A549 (cell line): ENCODE results near the gene IMP4. TPM values are rescaled to one million over a fixed set of nuclear protein-coding genes. Genes with fewer than 3 reads are reported as not detected.

Experiments
- ATAC-seq, 2 experiments: fragments of 200-7000 bp in 1 of 2; fragments of >200 bp in 1 of 2; cut with Nextera tagmentation in 1 of 2; cut with Tn5 transposase in 1 of 2; 3 replicates each; pipeline versions ENCODE4 v1.8.0 to v1.9.1; 2018 to 2020; ENCODE audit warnings: mild to moderate bottlenecking in 1 of 2, moderate library complexity in 1 of 2
- CTCF ChIA-PET: fragments of 300-600 bp; sonication (Branson Sonifier 250); formaldehyde crosslinking; extraction: SDS; loops from one replicate; lab custom pipeline; 2021; ENCODE audit warnings: antibody characterized with exemption, inconsistent platforms; lab: Yijun Ruan, JAX
- POLR2A ChIA-PET: fragments of 350-600 bp; formaldehyde crosslinking; extraction: SDS; loops from one replicate; lab custom pipeline; 2021; ENCODE audit warnings: antibody characterized with exemption, inconsistent platforms; lab: Yijun Ruan, JAX
- DNase-seq, 2 experiments: peaks; one replicate each; pipeline versions ENCODE4 v3.0.0 to v3.0.0-alpha.2; 2011 to 2016; ENCODE audit warnings: low read depth in 1 of 2, low spot score in 1 of 2
- FAIRE-seq: peaks from 2 replicates; lab custom pipeline; 2011; peaks lifted over from hg19 to GRCh38; lab: Jason Lieb, UNC
- H3K27ac ChIP-seq, 2 experiments: fragments of >200 bp; sonication (Bioruptor Twin); formaldehyde crosslinking; 3 replicates each; pipeline ENCODE4 v1.5.1; 2016 to 2017
- H3K4me1 ChIP-seq: fragments of >200 bp; sonication (Bioruptor Twin); formaldehyde crosslinking; 3 replicates; pipeline ENCODE4 v1.6.1; 2016
- H3K4me2 ChIP-seq: fragments of >200 bp; sonication (Bioruptor Twin); formaldehyde crosslinking; 3 replicates; pipeline ENCODE4 v1.6.1; 2016
- H3K4me3 ChIP-seq: fragments of >200 bp; sonication (Bioruptor Twin); formaldehyde crosslinking; 3 replicates; pipeline ENCODE4 v1.5.1; 2016
- H3K9me3 ChIP-seq: fragments of >200 bp; sonication (Bioruptor Twin); formaldehyde crosslinking; 3 replicates; pipeline ENCODE4 v1.6.1; 2016
- ATOH8 ChIP-seq: fragments of 250-450 bp; sonication (Bioruptor Pico); IDR thresholded peaks from 2 replicates; pipeline ENCODE4 v1.5.0; 2020; ENCODE audit warnings: low read depth, mild to moderate bottlenecking, moderate library complexity
- BHLHE40 ChIP-seq: IDR thresholded peaks from 2 replicates; pipeline ENCODE4 v1.6.1; 2012; ENCODE audit warnings: low read depth, low read length, inconsistent platforms
- CHD2 ChIP-seq: fragments of 150-350 bp; IDR thresholded peaks from 2 replicates; pipeline ENCODE4 v1.6.1; 2014; ENCODE audit warnings: low read length; ENCODE audit not compliant: partially characterized antibody
- CHD4 ChIP-seq: fragments of 200-600 bp; sonication (generic); IDR thresholded peaks from 2 replicates; pipeline ENCODE4 v1.6.1; 2016; ENCODE audit warnings: antibody characterized with exemption, mild to moderate bottlenecking, borderline replicate concordance
- E2F6 ChIP-seq: IDR thresholded peaks from 2 replicates; pipeline ENCODE4 v1.6.1; 2012; ENCODE audit warnings: low read depth, borderline replicate concordance
- EP300 ChIP-seq, 2 experiments: fragments of >200 bp; sonication (Bioruptor Twin); formaldehyde crosslinking; IDR thresholded peaks; 2 replicates in 1 of 2; 3 replicates in 1 of 2; pipeline ENCODE4 v1.6.1; 2016 to 2017
- FOSL2 ChIP-seq, 2 experiments: fragments of 450-650 bp in 1 of 2; fragments of >200 bp in 1 of 2; sonication (Bioruptor Twin) in 1 of 2; formaldehyde crosslinking; IDR thresholded peaks; 2 replicates each; pipeline versions ENCODE4 v1.5.0 to v1.6.1; 2016 to 2020; ENCODE audit warnings: mild to moderate bottlenecking in 1 of 2, moderate library complexity in 1 of 2
- FOXS1 ChIP-seq: fragments of 250-450 bp; sonication (Bioruptor Pico); IDR thresholded peaks from 2 replicates; pipeline ENCODE4 v1.5.0; 2020; ENCODE audit warnings: mild to moderate bottlenecking, moderate library complexity
- GATA3 ChIP-seq: IDR thresholded peaks from 2 replicates; pipeline ENCODE4 v1.6.1; 2012; ENCODE audit warnings: borderline replicate concordance
- HDAC2 ChIP-seq: fragments of 200-600 bp; sonication (generic); IDR thresholded peaks from 2 replicates; pipeline ENCODE4 v1.6.1; 2016
- HEYL ChIP-seq: fragments of 250-450 bp; sonication (Bioruptor Pico); IDR thresholded peaks from 2 replicates; pipeline ENCODE4 v1.8.0; 2021; ENCODE audit warnings: mild to moderate bottlenecking, moderate library complexity
- HOXB13 ChIP-seq: fragments of 250-450 bp; sonication (Bioruptor Pico); IDR thresholded peaks from 2 replicates; pipeline ENCODE4 v1.5.0; 2020; ENCODE audit warnings: low read depth, mild to moderate bottlenecking, moderate library complexity
- HOXB5 ChIP-seq: fragments of 250-450 bp; sonication (Bioruptor Pico); IDR thresholded peaks from 2 replicates; pipeline ENCODE4 v1.5.0; 2020; ENCODE audit warnings: mild to moderate bottlenecking, moderate library complexity
- JUNB ChIP-seq: fragments of >200 bp; sonication (Bioruptor Twin); formaldehyde crosslinking; IDR thresholded peaks from 2 replicates; pipeline ENCODE4 v1.6.1; 2016
- KDM1A ChIP-seq: fragments of 200-600 bp; sonication (generic); IDR thresholded peaks from 2 replicates; pipeline ENCODE4 v1.6.1; 2016; ENCODE audit warnings: low read depth, mild to moderate bottlenecking
- MAZ ChIP-seq: fragments of 150-350 bp; IDR thresholded peaks from 2 replicates; pipeline ENCODE4 v1.6.1; 2014; ENCODE audit warnings: antibody characterized with exemption, low read depth, low read length, borderline replicate concordance
- MYC ChIP-seq: IDR thresholded peaks from 2 replicates; pipeline ENCODE4 v1.6.1; 2012; ENCODE audit warnings: mild to moderate bottlenecking, inconsistent platforms, low read length, improper control_type of control experiment, borderline replicate concordance
- NFE2L2 ChIP-seq: fragments of 150-350 bp; conservative IDR thresholded peaks from 2 replicates; pipeline ENCODE4 v1.6.1; 2014; ENCODE audit warnings: low read length
- NPAS2 ChIP-seq: fragments of 250-450 bp; sonication (Bioruptor Pico); IDR thresholded peaks from 2 replicates; pipeline ENCODE4 v1.8.0; 2022; ENCODE audit warnings: mild to moderate bottlenecking, moderate library complexity, borderline replicate concordance
- NR3C1 ChIP-seq: fragments of >200 bp; sonication (Bioruptor Twin); formaldehyde crosslinking; IDR thresholded peaks from 3 replicates; pipeline ENCODE4 v1.6.1; 2017
- PHF8 ChIP-seq: fragments of 200-600 bp; sonication (generic); IDR thresholded peaks from 2 replicates; pipeline ENCODE4 v1.6.1; 2016; ENCODE audit warnings: low read depth, mild to moderate bottlenecking, antibody characterized with exemption, moderate library complexity, borderline replicate concordance
- RAD21 ChIP-seq, 2 experiments: fragments of >200 bp in 1 of 2; sonication (Bioruptor Twin) in 1 of 2; formaldehyde crosslinking in 1 of 2; IDR thresholded peaks in 1 of 2; conservative IDR thresholded peaks in 1 of 2; 2 replicates in 1 of 2; 3 replicates in 1 of 2; pipeline ENCODE4 v1.6.1; 2012 to 2018; ENCODE audit warnings: inconsistent platforms in 1 of 2
- RCOR1 ChIP-seq: fragments of 150-350 bp; IDR thresholded peaks from 2 replicates; pipeline ENCODE4 v1.6.1; 2014; ENCODE audit warnings: antibody characterized with exemption, low read length, low read depth
- REST ChIP-seq: fragments of 200-600 bp; sonication (generic); IDR thresholded peaks from 2 replicates; pipeline ENCODE4 v1.6.1; 2016; ENCODE audit warnings: antibody characterized with exemption, mild to moderate bottlenecking, moderate library complexity
- ZC3H11A ChIP-seq: fragments of 450-650 bp; IDR thresholded peaks from 2 replicates; pipeline ENCODE4 v1.6.1; 2014; ENCODE audit warnings: antibody characterized with exemption, mild to moderate bottlenecking
- ZNF302 ChIP-seq: fragments of 250-450 bp; sonication (Bioruptor Pico); IDR thresholded peaks from 2 replicates; pipeline ENCODE4 v1.9.0; 2021; ENCODE audit warnings: inconsistent platforms, mild to moderate bottlenecking, moderate library complexity
- ZSCAN20 ChIP-seq: fragments of 250-450 bp; sonication (Bioruptor Pico); IDR thresholded peaks from 2 replicates; pipeline ENCODE4 v1.8.0; 2022; ENCODE audit warnings: mild to moderate bottlenecking, moderate library complexity
- WGBS: methylation state at CpG from one replicate; pipeline ENCODE4 v1.1.6; 2017; ENCODE audit errors: missing lambda C conversion rate; 5-methylcytosine and 5-hydroxymethylcytosine counted together
- polyA minus RNA-seq: library from RNA; depleted of rRNA, polyadenylated mRNA; stranded (reverse); fragments of >200 nt; gene quantifications from 2 replicates; pipeline ENCODE4 v1.2.3, GENCODE V29; 2011; rRNA and poly(A)+ RNA removed
- polyA plus RNA-seq, 4 experiments: library from polyadenylated mRNA; depleted of rRNA in 3 of 4; stranded (reverse); fragments of >200 nt; fragmentation: RNase III in 1 of 4; extraction: RNeasy Plus Mini Kit Qiagen cat#74134 plus additional on column Dnase treatment in 1 of 4; gene quantifications; 2 replicates in 3 of 4; 3 replicates in 1 of 4; pipeline ENCODE4 v1.2.3, GENCODE V29; 2011 to 2017
- TF ChIP-seq, protein P1 (sequence below): IDR thresholded peaks from 2 replicates; pipeline ENCODE4 v1.6.1; 2012
- TF ChIP-seq, protein P2 (sequence below): fragments of >200 bp; sonication (Bioruptor Twin); formaldehyde crosslinking; IDR thresholded peaks from 2 replicates; pipeline ENCODE4 v1.6.1; 2016
- TF ChIP-seq, protein P3 (sequence below): fragments of 150-350 bp; IDR thresholded peaks from 2 replicates; pipeline ENCODE4 v1.6.1; 2014; ENCODE audit warnings: low read depth, mild to moderate bottlenecking, low read length

The IMP4 gene, protein sequence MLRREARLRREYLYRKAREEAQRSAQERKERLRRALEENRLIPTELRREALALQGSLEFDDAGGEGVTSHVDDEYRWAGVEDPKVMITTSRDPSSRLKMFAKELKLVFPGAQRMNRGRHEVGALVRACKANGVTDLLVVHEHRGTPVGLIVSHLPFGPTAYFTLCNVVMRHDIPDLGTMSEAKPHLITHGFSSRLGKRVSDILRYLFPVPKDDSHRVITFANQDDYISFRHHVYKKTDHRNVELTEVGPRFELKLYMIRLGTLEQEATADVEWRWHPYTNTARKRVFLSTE
- 113 and 118 TPM in 2 replicates for polyA plus RNA-seq (2011; rRNA removed)
- 471 and 473 TPM in 2 replicates for polyA plus RNA-seq (2012; cell fraction: cytosol; rRNA removed)
- polyA plus RNA-seq (2012; cell fraction: nucleus; rRNA removed): 569 and 687 TPM in 2 replicates
- 149 to 178 TPM (median 159 TPM) in 3 replicates for polyA plus RNA-seq (2017; fragmentation: RNase III; extraction: RNeasy Plus Mini Kit Qiagen cat#74134 plus additional on column Dnase treatment)
- polyA minus RNA-seq: 143 and 144 TPM in 2 replicates

GRCh38 chr2:130342533-130343275 lies at the start of gene IMP4:
IMP4 (plus strand) TSS chr2:130342897; CDS start chr2:130342933, 36 bp downstream.
- Histone ChIP-seq H3K4me3 (peak within 1 kb of the TSS; percentile 88), H3K27ac (peak within 1 kb of the TSS; percentile 90 to 95), H3K9me3 (no peaks in the 10 kb centered on the region), H3K4me1 (peaks cover 18% of the 10 kb centered on the region), H3K4me2 (peak within 1 kb of the TSS; percentile 95)
- ChIA-PET CTCF (interaction anchor here (0.6 to 4.1 kb wide), 10 partner anchors 9 to 187 kb away, joined by 3 to 18 read pairs (median 5); partner anchors contain the start of genes MZT2B and SMPD4), POLR2A (interaction anchor here (0.7 to 2.6 kb wide), 12 partner anchors 9 to 751 kb away, joined by 3 to 27 read pairs (median 4); partner anchors contain the start of genes FAM168B, MZT2B, PTPN18 and SMPD4)
- peak; percentile 85 to 99 for DNase-seq
- FAIRE-seq: peak; percentile 59
- WGBS: 2% methylated on average over 37 of the region's 60 CpGs
- peak; percentile 87 to 95 for ATAC-seq
- TF ChIP-seq FOSL2 (IDR thresholded peaks at IDR 0.05): no peak
- TF ChIP-seq FOSL2 (CRISPR knock-in tag; IDR thresholded peaks at IDR 0.05): no peak
- no peak for TF ChIP-seq E2F6
- 0 out of 2 replicates have a peak, but pooled peaks have one; percentile 26 for TF ChIP-seq BHLHE40
- TF ChIP-seq FOXS1 (CRISPR knock-in tag): no peak
- TF ChIP-seq RAD21 (conservative IDR thresholded peaks at IDR 0.05 in 1 of 2, IDR thresholded peaks at IDR 0.05 in 1 of 2): no peak
- no peak for TF ChIP-seq REST
- TF ChIP-seq HEYL (CRISPR knock-in tag): no peak
- TF ChIP-seq, protein P1, sequence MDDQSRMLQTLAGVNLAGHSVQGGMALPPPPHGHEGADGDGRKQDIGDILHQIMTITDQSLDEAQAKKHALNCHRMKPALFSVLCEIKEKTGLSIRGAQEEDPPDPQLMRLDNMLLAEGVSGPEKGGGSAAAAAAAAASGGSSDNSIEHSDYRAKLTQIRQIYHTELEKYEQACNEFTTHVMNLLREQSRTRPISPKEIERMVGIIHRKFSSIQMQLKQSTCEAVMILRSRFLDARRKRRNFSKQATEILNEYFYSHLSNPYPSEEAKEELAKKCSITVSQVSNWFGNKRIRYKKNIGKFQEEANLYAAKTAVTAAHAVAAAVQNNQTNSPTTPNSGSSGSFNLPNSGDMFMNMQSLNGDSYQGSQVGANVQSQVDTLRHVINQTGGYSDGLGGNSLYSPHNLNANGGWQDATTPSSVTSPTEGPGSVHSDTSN: no peak
- no peak for TF ChIP-seq HOXB13 (CRISPR knock-in tag)
- TF ChIP-seq ATOH8 (CRISPR knock-in tag): no peak
- no peak for TF ChIP-seq CHD4
- no peak for TF ChIP-seq GATA3
- TF ChIP-seq RCOR1: no peak
- TF ChIP-seq JUNB: no peak
- TF ChIP-seq, protein P2, sequence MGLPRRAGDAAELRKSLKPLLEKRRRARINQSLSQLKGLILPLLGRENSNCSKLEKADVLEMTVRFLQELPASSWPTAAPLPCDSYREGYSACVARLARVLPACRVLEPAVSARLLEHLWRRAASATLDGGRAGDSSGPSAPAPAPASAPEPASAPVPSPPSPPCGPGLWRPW: no peak
- TF ChIP-seq KDM1A: no peak
- 0 out of 2 replicates have a peak, but pooled peaks have one; percentile 31 for TF ChIP-seq HDAC2
- TF ChIP-seq MYC: peak; percentile 97
- no peak for TF ChIP-seq CHD2
- TF ChIP-seq HOXB5 (CRISPR knock-in tag): 0 out of 2 replicates have a peak, but pooled peaks have one; percentile 16
- peak; percentile 58 for TF ChIP-seq PHF8
- no peak for TF ChIP-seq ZNF302
- no peak for TF ChIP-seq EP300 (IDR thresholded peaks at IDR 0.05)
- TF ChIP-seq ZSCAN20 (CRISPR knock-in tag): no peak
- TF ChIP-seq NR3C1: no peak
- no peak for TF ChIP-seq NPAS2 (CRISPR knock-in tag)
- TF ChIP-seq MAZ: no peak
- TF ChIP-seq ZC3H11A: no peak
- no peak for TF ChIP-seq NFE2L2
- TF ChIP-seq, protein P3, sequence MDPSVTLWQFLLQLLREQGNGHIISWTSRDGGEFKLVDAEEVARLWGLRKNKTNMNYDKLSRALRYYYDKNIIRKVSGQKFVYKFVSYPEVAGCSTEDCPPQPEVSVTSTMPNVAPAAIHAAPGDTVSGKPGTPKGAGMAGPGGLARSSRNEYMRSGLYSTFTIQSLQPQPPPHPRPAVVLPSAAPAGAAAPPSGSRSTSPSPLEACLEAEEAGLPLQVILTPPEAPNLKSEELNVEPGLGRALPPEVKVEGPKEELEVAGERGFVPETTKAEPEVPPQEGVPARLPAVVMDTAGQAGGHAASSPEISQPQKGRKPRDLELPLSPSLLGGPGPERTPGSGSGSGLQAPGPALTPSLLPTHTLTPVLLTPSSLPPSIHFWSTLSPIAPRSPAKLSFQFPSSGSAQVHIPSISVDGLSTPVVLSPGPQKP: no peak
